Activated naive CD8-positive, alpha-beta T cell treated with anti-CD3 and anti-CD28 coated beads, Interleukin-2, amount 10 ng/mL, durations not matched to agents 7 days and 5 days (primary cell): ENCODE measurements around the gene FOXC2. TPM values are rescaled to one million over a fixed set of nuclear protein-coding genes. Genes with fewer than 3 reads are reported as not detected.

Source experiments
- ATAC-seq: fragments of 150-1000 bp; cut with Tn5 transposase; one replicate; pipeline ENCODE4 v1.10.0; 2021; ENCODE audit warnings: low read depth, moderate library complexity
- POLR2A ChIA-PET: fragments of 350-600 bp; sonication (Branson Sonifier 250); formaldehyde crosslinking; loops from one replicate; lab custom pipeline; 2021; ENCODE audit warnings: antibody characterized with exemption; lab: Charles Lee
- DNase-seq: peaks from one replicate; pipeline ENCODE4 v3.0.0; 2021
- H3K27ac Mint-ChIP-seq: one replicate; pipeline ENCODE4 v1.8.0; 2022; ENCODE audit warnings: mild to moderate bottlenecking, mixed read lengths
- H3K27me3 Mint-ChIP-seq: one replicate; pipeline ENCODE4 v1.8.0; 2022; ENCODE audit warnings: mild to moderate bottlenecking, moderate library complexity, mixed read lengths
- H3K36me3 Mint-ChIP-seq: one replicate; pipeline ENCODE4 v1.8.0; 2021; ENCODE audit warnings: mild to moderate bottlenecking, mixed read lengths
- H3K4me1 Mint-ChIP-seq: one replicate; pipeline ENCODE4 v1.8.0; 2021; ENCODE audit warnings: mixed read lengths
- H3K4me3 Mint-ChIP-seq: one replicate; pipeline ENCODE4 v1.8.0; 2022; ENCODE audit warnings: mild to moderate bottlenecking, moderate library complexity, mixed read lengths
- H3K9me3 Mint-ChIP-seq: one replicate; pipeline ENCODE4 v1.8.0; 2021; ENCODE audit warnings: mixed read lengths
- total RNA-seq, 2 experiments: library from RNA; stranded (reverse); gene quantifications; one replicate each; pipeline ENCODE4 v1.2.3, GENCODE V29; 2021

FOXC2 gene
- total RNA-seq, 2 experiments from 2014 or later: not detected

- H3K36me3 Mint-ChIP-seq: no peaks in the 10 kb centered on the region
- H3K27ac Mint-ChIP-seq: peak overlapping the region; percentile 21
- ATAC-seq: no peak
- H3K4me1 Mint-ChIP-seq: peaks cover 2% of the 10 kb centered on the region
- no peaks in the 10 kb centered on the region for H3K9me3 Mint-ChIP-seq
- POLR2A ChIA-PET: no interaction called here
- no peak for DNase-seq
- no peak overlapping the region for H3K4me3 Mint-ChIP-seq
- H3K27me3 Mint-ChIP-seq: peaks cover 64% of the 10 kb centered on the region
Measured at GRCh38 chr16:86568677-86569623, 2.3 kb downstream of the FOXC2 start.

DNA sequence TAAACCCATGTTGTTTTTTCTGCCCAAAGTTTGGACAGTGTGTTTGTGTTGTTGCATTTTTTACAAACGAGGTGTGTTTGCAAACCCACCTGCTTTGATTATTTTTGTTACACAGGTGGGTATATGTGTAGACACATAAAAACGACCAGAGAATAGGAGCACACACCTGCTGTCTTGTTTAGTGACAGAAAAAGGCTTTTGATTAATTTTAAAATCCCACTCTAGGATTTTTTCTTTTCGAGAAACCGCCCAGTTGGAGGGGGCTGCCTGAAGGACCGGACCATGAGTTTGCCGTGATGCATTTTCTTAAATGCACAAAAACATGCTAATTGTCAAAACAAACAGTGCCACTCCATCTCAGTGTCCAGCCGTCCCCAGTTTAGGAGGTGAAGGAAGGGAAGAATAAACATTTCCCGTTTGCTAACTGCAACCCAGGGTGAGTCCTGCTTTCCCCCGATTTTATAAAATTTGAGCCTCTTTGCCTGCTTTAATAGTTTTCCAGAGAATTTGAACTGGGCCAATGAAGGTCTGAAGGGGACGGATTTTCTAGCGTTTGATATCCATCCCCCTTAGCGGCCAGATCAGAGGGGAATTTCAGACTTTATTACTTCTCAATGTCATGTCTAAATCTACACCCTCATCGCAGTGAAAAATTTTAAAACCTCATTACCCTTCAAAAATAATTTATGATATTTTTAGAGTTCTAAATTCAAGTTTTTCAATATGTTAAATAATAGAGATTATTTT lies 3.2 kb downstream of the FOXC2 start:
- no peaks in the 10 kb centered on the region for H3K4me1 Mint-ChIP-seq
- peaks cover 62% of the 10 kb centered on the region for H3K27me3 Mint-ChIP-seq
- H3K27ac Mint-ChIP-seq: no peak overlapping the region
- no peaks in the 10 kb centered on the region for H3K36me3 Mint-ChIP-seq
- H3K4me3 Mint-ChIP-seq: no peak overlapping the region
- H3K9me3 Mint-ChIP-seq: no peaks in the 10 kb centered on the region
- DNase-seq: no peak
- POLR2A ChIA-PET: no interaction called here
- ATAC-seq: no peak

GRCh38 chr16:86570558-86571529 lies 4.2 kb downstream of the FOXC2 start:
- no peak overlapping the region for H3K27ac Mint-ChIP-seq
- ATAC-seq (no peak), DNase-seq (no peak)
- H3K36me3 Mint-ChIP-seq: no peaks in the 10 kb centered on the region
- no peak overlapping the region for H3K4me3 Mint-ChIP-seq
- no peaks in the 10 kb centered on the region for H3K4me1 Mint-ChIP-seq
- POLR2A ChIA-PET: no interaction called here
- H3K27me3 Mint-ChIP-seq: peaks cover 61% of the 10 kb centered on the region
- H3K9me3 Mint-ChIP-seq: no peaks in the 10 kb centered on the region

DNA sequence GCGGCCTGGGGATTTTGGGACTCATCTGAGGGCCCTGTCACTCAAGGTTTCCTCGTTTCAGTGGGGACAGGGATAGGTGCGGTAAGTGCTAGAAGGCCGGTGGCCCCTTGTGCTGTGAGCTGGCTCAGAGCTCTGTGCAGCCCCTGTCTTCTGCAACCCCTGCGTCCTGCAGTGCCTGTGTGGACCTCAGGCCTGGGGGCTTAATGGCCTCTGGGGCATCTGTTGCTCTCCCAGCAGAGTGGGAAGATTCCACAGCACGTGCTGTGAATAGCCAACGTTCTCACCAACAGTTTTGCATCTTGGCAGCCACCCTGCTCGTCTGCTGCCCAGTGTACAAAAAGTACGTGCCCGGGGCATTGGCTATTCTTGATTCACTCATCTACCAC lies 4.9 kb downstream of the FOXC2 start:
- no peaks in the 10 kb centered on the region for H3K9me3 Mint-ChIP-seq
- peaks cover 4% of the 10 kb centered on the region for H3K4me1 Mint-ChIP-seq
- ATAC-seq: no peak
- DNase-seq: no peak
- POLR2A ChIA-PET: no interaction called here
- peaks cover 61% of the 10 kb centered on the region for H3K27me3 Mint-ChIP-seq
- no peak overlapping the region for H3K27ac Mint-ChIP-seq
- H3K36me3 Mint-ChIP-seq: no peaks in the 10 kb centered on the region
- no peak overlapping the region for H3K4me3 Mint-ChIP-seq

- POLR2A ChIA-PET: no interaction called here
- no peak overlapping the region for H3K4me3 Mint-ChIP-seq
- no peak for DNase-seq
- peaks cover 4% of the 10 kb centered on the region for H3K4me1 Mint-ChIP-seq
- no peak for ATAC-seq
- H3K9me3 Mint-ChIP-seq: no peaks in the 10 kb centered on the region
- no peaks in the 10 kb centered on the region for H3K36me3 Mint-ChIP-seq
- H3K27me3 Mint-ChIP-seq: peaks cover 64% of the 10 kb centered on the region
- H3K27ac Mint-ChIP-seq: no peak overlapping the region
Measured at GRCh38 chr16:86572041-86572521, 5.5 kb downstream of the FOXC2 start.

DNA sequence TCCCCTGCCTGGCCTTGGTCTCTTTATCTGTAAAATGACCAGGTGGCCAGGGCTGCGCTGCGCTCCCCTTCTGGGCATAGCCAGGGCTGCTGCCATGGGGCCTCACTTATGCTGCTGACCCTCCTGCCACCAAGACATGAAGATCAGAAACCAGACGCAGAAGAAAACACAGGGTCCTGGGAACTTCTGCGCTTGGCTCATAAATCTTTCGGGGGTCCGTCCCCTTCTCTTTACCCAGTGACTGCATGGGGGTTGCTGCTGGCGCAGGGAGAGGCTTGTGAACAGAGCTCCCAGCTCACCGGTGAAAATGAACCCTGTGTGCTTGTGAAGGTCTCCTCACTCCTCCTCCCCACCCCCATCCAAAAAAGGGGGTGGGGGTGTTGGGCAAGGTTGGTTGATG lies 6.0 kb downstream of the FOXC2 start:
- no peak overlapping the region for H3K4me3 Mint-ChIP-seq
- no peaks in the 10 kb centered on the region for H3K36me3 Mint-ChIP-seq
- no peak overlapping the region for H3K27ac Mint-ChIP-seq
- no peak for ATAC-seq
- peaks cover 64% of the 10 kb centered on the region for H3K27me3 Mint-ChIP-seq
- POLR2A ChIA-PET: no interaction called here
- no peaks in the 10 kb centered on the region for H3K9me3 Mint-ChIP-seq
- peaks cover 4% of the 10 kb centered on the region for H3K4me1 Mint-ChIP-seq
- no peak for DNase-seq

GRCh38 chr16:86573215-86573614 lies 6.6 kb downstream of the FOXC2 start:
- H3K4me1 Mint-ChIP-seq: peaks cover 4% of the 10 kb centered on the region
- POLR2A ChIA-PET: no interaction called here
- no peaks in the 10 kb centered on the region for H3K9me3 Mint-ChIP-seq
- H3K27ac Mint-ChIP-seq: no peak overlapping the region
- ATAC-seq (no peak), DNase-seq (no peak)
- peaks cover 69% of the 10 kb centered on the region for H3K27me3 Mint-ChIP-seq
- H3K4me3 Mint-ChIP-seq: no peak overlapping the region
- no peaks in the 10 kb centered on the region for H3K36me3 Mint-ChIP-seq

DNA sequence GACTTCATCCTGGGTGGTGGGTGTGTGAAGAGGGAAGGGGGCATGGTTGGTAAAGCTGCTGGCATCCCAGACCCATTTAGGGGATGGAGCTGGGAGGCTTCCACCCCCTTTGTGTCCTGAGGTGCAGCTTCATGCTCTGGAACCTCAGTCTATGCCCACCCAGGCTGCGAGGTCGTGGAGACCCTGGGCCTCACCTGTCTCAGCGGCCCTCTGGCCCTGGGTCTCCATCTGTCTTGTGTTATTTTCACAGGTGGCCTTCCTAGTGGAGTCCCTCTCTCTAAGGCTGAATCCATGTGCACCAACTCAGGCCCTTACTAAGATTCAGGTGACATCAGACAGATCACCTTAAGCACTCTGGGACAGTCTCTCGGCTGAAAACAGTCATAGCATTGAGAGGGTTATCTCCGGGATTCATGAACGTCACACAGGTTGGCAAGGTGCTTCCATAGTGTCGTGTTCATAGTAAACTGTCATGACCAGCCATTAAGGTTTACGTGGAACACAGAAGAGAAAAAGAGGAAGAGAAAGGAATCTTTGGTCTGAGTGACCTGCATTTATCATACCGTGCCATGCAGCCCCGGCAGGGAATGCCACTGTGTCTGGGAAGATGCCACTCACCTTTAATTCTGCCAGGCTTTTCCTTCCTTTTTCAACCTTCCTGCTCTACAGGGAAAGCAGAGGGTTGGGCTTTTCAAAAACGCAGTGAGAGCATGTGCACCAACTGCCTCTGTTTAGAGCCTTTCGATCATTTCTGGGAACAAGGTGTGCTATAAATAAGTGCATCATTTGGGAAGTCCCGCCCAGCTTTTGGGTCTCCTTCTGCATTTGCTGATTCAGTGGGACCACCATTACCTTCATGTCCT lies 7.2 kb downstream of the FOXC2 start:
- no peak for DNase-seq
- ATAC-seq: no peak
- peaks cover 70% of the 10 kb centered on the region for H3K27me3 Mint-ChIP-seq
- H3K4me3 Mint-ChIP-seq: no peak overlapping the region
- no peaks in the 10 kb centered on the region for H3K36me3 Mint-ChIP-seq
- no peaks in the 10 kb centered on the region for H3K9me3 Mint-ChIP-seq
- no peak overlapping the region for H3K27ac Mint-ChIP-seq
- H3K4me1 Mint-ChIP-seq: peaks cover 4% of the 10 kb centered on the region
- POLR2A ChIA-PET: no interaction called here

DNA sequence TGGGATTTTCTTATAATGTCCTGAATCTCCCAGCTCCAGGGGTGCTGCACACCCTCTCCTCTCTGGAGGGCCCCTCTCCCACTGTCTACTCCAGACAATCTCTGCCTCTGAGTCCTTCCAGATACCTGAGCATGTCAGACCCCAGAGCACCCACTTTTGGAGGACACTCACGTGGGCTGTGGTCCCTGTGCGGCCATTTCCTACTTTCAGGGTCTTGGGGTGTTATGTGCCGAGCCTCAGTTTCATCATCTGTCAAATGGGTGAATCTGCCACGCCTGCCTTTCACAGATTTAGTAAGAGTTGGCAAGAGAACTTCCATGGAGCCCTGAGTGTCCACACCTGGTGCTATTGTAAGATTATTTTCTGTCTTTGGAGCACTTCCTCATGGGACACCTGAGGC lies 8.0 kb downstream of the FOXC2 start:
- Mint-ChIP-seq H3K27ac (no peak overlapping the region), H3K27me3 (peaks cover 66% of the 10 kb centered on the region), H3K36me3 (no peaks in the 10 kb centered on the region), H3K9me3 (no peaks in the 10 kb centered on the region), H3K4me3 (no peak overlapping the region), H3K4me1 (peaks cover 4% of the 10 kb centered on the region)
- POLR2A ChIA-PET: no interaction called here
- no peak for ATAC-seq
- no peak for DNase-seq

- Mint-ChIP-seq H3K4me1 (peaks cover 4% of the 10 kb centered on the region), H3K4me3 (no peak overlapping the region), H3K27ac (no peak overlapping the region), H3K36me3 (no peaks in the 10 kb centered on the region), H3K9me3 (no peaks in the 10 kb centered on the region), H3K27me3 (peaks cover 66% of the 10 kb centered on the region)
- ATAC-seq: no peak
- no peak for DNase-seq
- POLR2A ChIA-PET: no interaction called here
Measured at GRCh38 chr16:86575095-86575685, 8.6 kb downstream of the FOXC2 start.

DNA sequence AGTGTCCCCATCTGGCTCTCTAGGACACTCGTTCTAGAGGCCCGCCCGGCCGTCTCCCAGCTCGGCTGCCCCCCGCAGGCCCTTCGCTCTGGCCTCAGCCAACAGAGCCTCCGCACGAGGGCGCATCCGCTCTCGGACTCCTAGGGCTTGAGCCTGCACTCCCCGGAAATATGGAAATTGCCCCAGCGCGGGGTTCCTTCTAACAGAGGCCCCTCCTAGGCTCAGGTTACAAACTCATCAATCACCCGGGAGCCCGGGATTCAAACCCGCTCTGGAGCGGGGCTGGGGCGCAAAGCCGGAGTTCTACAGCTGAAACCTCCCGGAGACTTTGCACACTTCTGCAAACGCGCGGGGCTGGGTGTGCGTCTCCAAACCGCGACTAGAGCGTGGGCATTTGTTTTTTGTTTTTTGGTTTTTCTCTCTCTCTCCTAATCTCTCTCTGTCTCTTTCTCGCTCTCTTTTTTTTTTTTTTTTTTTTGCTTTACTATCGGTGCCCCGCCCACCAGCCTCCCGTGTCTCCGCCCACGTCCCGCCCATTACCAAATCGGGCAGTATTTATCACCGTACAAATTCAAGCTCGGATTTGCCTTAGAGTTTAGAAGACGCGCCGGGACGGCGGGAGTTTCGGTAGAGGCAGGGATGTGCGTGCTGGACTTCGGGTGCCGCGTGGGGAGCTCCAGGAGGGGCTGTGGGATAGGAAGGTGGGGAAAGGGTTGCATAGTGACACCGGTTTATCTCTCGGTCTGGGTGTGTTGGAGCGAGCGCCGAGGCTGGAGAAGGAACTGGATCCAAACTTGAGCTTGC lies 9.3 kb downstream of the FOXC2 start:
- Mint-ChIP-seq H3K27ac (no peak overlapping the region), H3K27me3 (peaks cover 66% of the 10 kb centered on the region), H3K4me1 (peaks cover 4% of the 10 kb centered on the region), H3K4me3 (peak overlapping the region; percentile 76), H3K9me3 (no peaks in the 10 kb centered on the region), H3K36me3 (no peaks in the 10 kb centered on the region)
- POLR2A ChIA-PET: no interaction called here
- peak; percentile 66 for DNase-seq
- ATAC-seq: peak; percentile 47
